Transverse colon (tissue), 4 donors: ENCODE data around the gene SDR42E2. TPM values are rescaled to one million over a fixed set of nuclear protein-coding genes. Genes with fewer than 3 reads are reported as not detected.
"Not testable (repeated sequence)": the region's sequence is repeated elsewhere in the genome, so short reads cannot be mapped to it uniquely, and the experiment has no call there.

ENCODE experiments used
- DNase-seq: peaks from one replicate; pipeline ENCODE4 v3.0.0-alpha.2; 2019
- H3K27ac ChIP-seq, 4 donors: fragments of 200-600 bp; sonication (generic); 2 replicates each; pipeline ENCODE4 v1.5.1; 2016 to 2018; ENCODE audit warnings: inconsistent platforms in 4 of 4
- H3K27me3 ChIP-seq: fragments of 200-600 bp; sonication (generic); 2 replicates; pipeline ENCODE4 v1.5.1; 2017; ENCODE audit warnings: inconsistent platforms
- H3K36me3 ChIP-seq, 4 donors: fragments of 200-600 bp; sonication (generic); 2 replicates each; pipeline ENCODE4 v1.5.1; 2017 to 2019; ENCODE audit warnings: inconsistent platforms in 4 of 4
- H3K4me1 ChIP-seq, 4 donors: fragments of 200-600 bp; sonication (generic); 2 replicates each; pipeline ENCODE4 v1.5.1; 2017 to 2020; ENCODE audit warnings: inconsistent platforms in 4 of 4
- H3K4me3 ChIP-seq, 4 donors: fragments of 200-600 bp; sonication (generic); 1 replicate in 1 of 4; 2 replicates in 3 of 4; pipeline versions ENCODE4 v1.5.1 to v1.6.1; 2017 to 2019; ENCODE audit warnings: inconsistent platforms in 4 of 4
- H3K9me3 ChIP-seq, 2 donors: fragments of 200-600 bp; sonication (generic); 2 replicates each; pipeline ENCODE4 v1.5.1; 2017 to 2019; ENCODE audit warnings: inconsistent platforms in 2 of 2
- EP300 ChIP-seq: sonication (generic); formaldehyde crosslinking; IDR thresholded peaks from one replicate; pipeline ENCODE4 v1.6.1; 2017; ENCODE audit warnings: antibody characterized with exemption, low read depth
- POLR2A ChIP-seq: fragments of 450-650 bp; IDR thresholded peaks from one replicate; pipeline ENCODE4 v1.6.1; 2016; ENCODE audit warnings: antibody characterized with exemption, mild to moderate bottlenecking, moderate library complexity
- POLR2AphosphoS5 ChIP-seq, 3 donors: sonication (generic); formaldehyde crosslinking; IDR thresholded peaks; one replicate each; pipeline ENCODE4 v1.6.1; 2016; ENCODE audit warnings: antibody characterized with exemption in 3 of 3
- WGBS, 2 donors: methylation state at CpG; one replicate each; pipeline ENCODE4 v1.1.5; 2018; ENCODE audit warnings: low coverage in 1 of 2; 5-methylcytosine and 5-hydroxymethylcytosine counted together
- in situ Hi-C, 4 donors: fragments of 200-750 bp; cut with MboI; loops; one replicate each; pipeline versions ENCODE4 v1.15.0 to v1.15.1; 2017; ENCODE audit warnings: low sequenced_read_pairs in 3 of 4, low pct_ligation_motif_present in 1 of 4, low pct_unique_long_range_greater_than_20kb in 1 of 4
- intact Hi-C: fragments of 100-400 bp; cut with DNase I; formaldehyde crosslinking; loops from one replicate; pipeline ENCODE4 v1.15.1; 2023; ENCODE audit warnings: low total_unique reads
- total RNA-seq, 4 donors: library from RNA; depleted of rRNA; stranded (reverse); fragments of >200 nt; gene quantifications; one replicate each; pipeline ENCODE4 v1.1.0, GENCODE V29; 2016
- TF ChIP-seq, protein P1 (sequence below), 5 experiments: fragments of 200-600 bp in 3 of 5; fragments of 450-650 bp in 2 of 5; sonication (generic) in 3 of 5; IDR thresholded peaks; 1 replicate in 2 of 5; 2 replicates in 3 of 5; pipeline ENCODE4 v1.5.1; 2016 to 2017; ENCODE audit warnings: antibody characterized with exemption in 5 of 5, inconsistent platforms in 3 of 5, mild to moderate bottlenecking in 2 of 5, moderate library complexity in 1 of 5

Gene SDR42E2
- total RNA-seq, 4 donors from 2014 or later, result not detected

DNA sequence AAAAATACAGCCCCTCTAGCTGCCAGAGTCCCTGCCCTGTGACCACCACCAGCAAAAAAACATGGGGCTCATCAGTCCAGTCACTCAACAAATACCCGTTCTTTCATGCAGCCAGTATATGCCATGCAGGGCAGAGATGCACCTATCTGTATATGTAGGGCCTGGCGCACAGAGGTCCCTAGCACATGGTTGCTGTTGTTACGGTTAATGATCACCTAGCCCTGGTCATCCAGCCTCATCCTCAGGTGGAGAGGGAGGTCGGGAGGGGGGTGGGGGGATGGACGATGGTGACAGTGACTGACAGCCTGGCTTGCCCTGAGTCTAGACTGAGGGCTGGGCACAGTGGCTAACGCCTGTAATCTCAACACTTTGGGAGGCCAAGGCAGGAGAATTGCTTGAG is 1.5 kb downstream of the SDR42E2 start:
- Histone ChIP-seq H3K4me3 (no peak overlapping the region), H3K27me3 (peaks cover 35% of the 10 kb centered on the region), H3K27ac (no peak overlapping the region), H3K9me3 (no peaks in the 10 kb centered on the region), H3K36me3 (no peaks in the 10 kb centered on the region), H3K4me1 (peaks cover 0 to 7% (median 5%) of the 10 kb centered on the region in 4 donors)
- in situ Hi-C loops (no loop called here), intact Hi-C loops (no loop called here)
- 83% methylated on average over 1 to 6 of the region's 6 CpGs for WGBS, 2 donors
- no peak for DNase-seq
- TF ChIP-seq POLR2A (no peak), POLR2AphosphoS5 (IDR thresholded peaks at IDR 0.05) (no peak), EP300 (no peak)
- TF ChIP-seq, protein P1, sequence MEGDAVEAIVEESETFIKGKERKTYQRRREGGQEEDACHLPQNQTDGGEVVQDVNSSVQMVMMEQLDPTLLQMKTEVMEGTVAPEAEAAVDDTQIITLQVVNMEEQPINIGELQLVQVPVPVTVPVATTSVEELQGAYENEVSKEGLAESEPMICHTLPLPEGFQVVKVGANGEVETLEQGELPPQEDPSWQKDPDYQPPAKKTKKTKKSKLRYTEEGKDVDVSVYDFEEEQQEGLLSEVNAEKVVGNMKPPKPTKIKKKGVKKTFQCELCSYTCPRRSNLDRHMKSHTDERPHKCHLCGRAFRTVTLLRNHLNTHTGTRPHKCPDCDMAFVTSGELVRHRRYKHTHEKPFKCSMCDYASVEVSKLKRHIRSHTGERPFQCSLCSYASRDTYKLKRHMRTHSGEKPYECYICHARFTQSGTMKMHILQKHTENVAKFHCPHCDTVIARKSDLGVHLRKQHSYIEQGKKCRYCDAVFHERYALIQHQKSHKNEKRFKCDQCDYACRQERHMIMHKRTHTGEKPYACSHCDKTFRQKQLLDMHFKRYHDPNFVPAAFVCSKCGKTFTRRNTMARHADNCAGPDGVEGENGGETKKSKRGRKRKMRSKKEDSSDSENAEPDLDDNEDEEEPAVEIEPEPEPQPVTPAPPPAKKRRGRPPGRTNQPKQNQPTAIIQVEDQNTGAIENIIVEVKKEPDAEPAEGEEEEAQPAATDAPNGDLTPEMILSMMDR (IDR thresholded peaks at IDR 0.05), result no peak

DNA sequence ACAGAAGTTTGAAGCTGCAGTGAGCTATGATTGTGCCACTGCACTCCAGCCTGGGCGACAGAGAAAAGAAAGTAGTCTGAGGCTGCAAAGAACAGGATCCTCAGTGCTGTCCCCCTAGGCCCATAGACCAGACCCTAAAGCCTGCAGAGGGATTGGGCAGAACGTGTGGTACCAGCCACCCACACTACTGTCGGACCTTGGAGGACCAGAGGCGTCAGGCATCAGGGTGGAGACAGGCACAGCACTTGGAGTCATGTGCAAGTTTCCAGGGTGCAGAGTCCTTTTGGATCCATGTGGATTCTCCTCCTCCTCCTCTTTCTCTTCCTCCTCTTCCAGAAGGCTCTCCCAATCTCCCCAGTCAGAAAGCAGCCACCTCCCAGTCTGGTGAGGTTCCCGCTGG is 2.2 kb downstream of the SDR42E2 start:
- Histone ChIP-seq H3K27me3 (peaks cover 35% of the 10 kb centered on the region), H3K36me3 (no peaks in the 10 kb centered on the region), H3K27ac (no peak overlapping the region), H3K9me3 (no peaks in the 10 kb centered on the region), H3K4me1 (peaks cover 0 to 7% (median 5%) of the 10 kb centered on the region in 4 donors), H3K4me3 (no peak overlapping the region)
- intact Hi-C loops (no loop called here), in situ Hi-C loops (no loop called here)
- no peak for DNase-seq
- WGBS, 2 donors, result 90% methylated on average over 5 of the region's 5 CpGs; no CpG with 5 or more reads in 1 of the 2 donors
- TF ChIP-seq, protein P1 (IDR thresholded peaks at IDR 0.05), result no peak
- TF ChIP-seq POLR2A, result no peak
- no peak for TF ChIP-seq EP300

DNA sequence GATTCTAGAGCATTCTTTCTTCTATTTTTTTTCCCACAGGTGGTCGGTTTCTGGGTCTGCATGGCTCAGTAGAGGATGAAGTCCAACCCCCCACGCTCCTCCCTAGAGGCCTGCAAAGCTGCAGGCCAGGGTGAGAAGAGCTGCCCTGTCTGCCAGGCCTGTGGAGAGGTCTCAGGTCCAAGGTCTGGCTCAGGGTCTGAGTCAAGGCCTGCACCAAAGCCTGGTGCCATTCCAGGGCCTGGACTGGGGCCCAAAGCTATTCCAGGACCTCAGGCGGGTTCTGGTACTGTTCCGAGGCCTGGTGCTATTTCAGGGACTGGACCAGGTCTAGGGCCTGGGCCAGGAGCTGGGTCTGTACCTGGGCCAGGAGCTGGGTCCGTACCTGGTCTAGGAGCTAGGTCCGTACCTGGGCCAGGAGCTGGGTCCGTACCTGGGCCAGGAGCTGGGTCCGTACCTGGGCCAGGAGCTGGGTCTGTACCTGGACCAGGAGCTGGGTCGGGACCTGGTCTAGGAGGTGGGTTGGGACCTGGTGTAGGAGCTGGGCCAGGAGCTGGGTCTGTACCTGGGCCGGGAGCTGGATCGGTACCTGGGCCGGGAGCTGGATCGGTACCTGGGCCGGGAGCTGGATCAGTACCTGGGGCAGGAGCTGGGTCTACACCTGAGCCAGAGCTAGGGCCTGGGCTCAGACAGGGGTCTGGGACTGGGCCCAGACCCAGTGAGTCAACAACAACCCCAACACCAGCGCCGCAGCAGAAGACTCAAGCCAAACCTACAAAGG is 3.4 kb downstream of the SDR42E2 start:
- H3K27me3 ChIP-seq, result peaks cover 31% of the 10 kb centered on the region
- peaks cover 0 to 7% (median 5%) of the 10 kb centered on the region in 4 donors for H3K4me1 ChIP-seq
- H3K27ac ChIP-seq, result no peak overlapping the region
- H3K9me3 ChIP-seq, result no peaks in the 10 kb centered on the region
- intact Hi-C loops, result no loop called here
- no peaks in the 10 kb centered on the region for H3K36me3 ChIP-seq
- H3K4me3 ChIP-seq, result no peak overlapping the region
- TF ChIP-seq EP300 (no peak), POLR2A (no peak), POLR2AphosphoS5 (IDR thresholded peaks at IDR 0.05) (no peak)
- TF ChIP-seq, protein P1 (IDR thresholded peaks at IDR 0.05), result no peak
- no peak for DNase-seq
- in situ Hi-C loops, result no loop called here
- WGBS, 2 donors, result 92% methylated on average over 9 of the region's 16 CpGs; no CpG with 5 or more reads in 1 of the 2 donors

DNA sequence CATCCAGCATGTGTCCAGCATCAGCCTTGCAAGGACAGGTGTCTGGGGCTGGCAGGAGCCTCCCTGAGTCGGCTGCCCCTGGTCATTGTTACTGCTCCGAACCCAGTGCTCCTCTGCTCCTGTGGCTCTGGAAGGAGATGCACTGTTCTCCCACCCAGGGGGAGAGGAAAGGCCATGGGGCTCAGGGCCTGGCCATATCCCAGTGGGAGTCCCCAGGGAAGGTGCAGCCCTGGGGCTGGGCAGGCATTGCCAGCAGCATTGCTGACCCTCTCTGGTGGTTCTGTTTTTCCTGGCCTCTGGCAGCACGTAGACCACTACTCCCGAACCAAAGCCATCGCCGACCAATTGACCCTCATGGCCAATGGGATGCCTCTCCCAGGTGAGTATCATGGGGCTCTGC is 9.6 kb downstream of the SDR42E2 start:
- intact Hi-C loops, result no loop called here
- WGBS, 2 donors, result 88% methylated on average over 6 of the region's 6 CpGs; no CpG with 5 or more reads in 1 of the 2 donors
- Histone ChIP-seq H3K9me3 (no peaks in the 10 kb centered on the region), H3K4me1 (no peaks in the 10 kb centered on the region), H3K4me3 (no peak overlapping the region), H3K36me3 (no peaks in the 10 kb centered on the region), H3K27ac (no peak overlapping the region), H3K27me3 (no peaks in the 10 kb centered on the region)
- no peak for TF ChIP-seq POLR2AphosphoS5 (IDR thresholded peaks at IDR 0.05)
- TF ChIP-seq EP300, result no peak
- TF ChIP-seq, protein P1 (IDR thresholded peaks at IDR 0.05), result no peak
- TF ChIP-seq POLR2A, result no peak
- no peak for DNase-seq
- in situ Hi-C loops, result no loop called here

DNA sequence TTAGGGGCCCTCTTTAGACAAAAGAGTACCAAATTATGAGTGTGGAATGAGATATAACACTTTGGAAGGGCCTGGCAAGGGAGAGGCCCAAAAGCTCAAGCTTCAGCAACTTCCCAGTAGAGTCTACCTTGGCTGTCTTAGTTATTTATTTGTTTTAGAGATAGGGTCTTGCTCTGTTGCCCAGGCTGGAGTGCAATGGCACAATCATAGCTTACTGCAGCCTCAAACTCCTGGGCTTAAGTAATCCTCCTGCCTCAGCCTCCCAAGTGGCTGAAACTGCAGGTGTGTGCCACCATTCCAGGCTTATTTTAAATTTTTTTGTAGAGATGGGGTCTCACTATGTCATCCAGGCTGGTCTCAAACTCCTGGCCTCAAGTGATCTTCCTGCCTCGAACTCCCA is 10.3 kb downstream of the SDR42E2 start:
- intact Hi-C loops, in situ Hi-C loops: not testable (repeated sequence)
- WGBS, 2 donors, result 100% methylated on average over 1 of the region's 1 CpG; no CpG with 5 or more reads in 1 of the 2 donors

More for the DNA sequence above, 10.3 kb downstream of the SDR42E2 start:
- H3K9me3 ChIP-seq, H3K27ac ChIP-seq, H3K36me3 ChIP-seq, DNase-seq, H3K4me1 ChIP-seq, H3K27me3 ChIP-seq, H3K4me3 ChIP-seq: not testable (repeated sequence)
